NT2/D1 (cell line): ENCODE results near the gene CNPY2.

ENCODE experiments used
- DNase-seq: peaks from one replicate; pipeline ENCODE4 v3.0.0-alpha.2; 2011; ENCODE audit warnings: low read depth, low spot score
- H3K27me3 ChIP-seq: 2 replicates; pipeline ENCODE4 v1.6.0; 2011; ENCODE audit warnings: mild to moderate bottlenecking; ENCODE audit not compliant: insufficient read length, insufficient read depth
- H3K36me3 ChIP-seq: 2 replicates; pipeline ENCODE4 v1.6.1; 2011; ENCODE audit warnings: mild to moderate bottlenecking, low read length, mixed read lengths; ENCODE audit not compliant: insufficient read depth, insufficient read length
- H3K4me1 ChIP-seq: 2 replicates; pipeline ENCODE4 v1.5.1; 2011; ENCODE audit not compliant: insufficient read depth, insufficient read length
- H3K4me3 ChIP-seq: 2 replicates; pipeline ENCODE4 v1.5.1; 2011; ENCODE audit warnings: low read depth; ENCODE audit not compliant: insufficient read length
- H3K9ac ChIP-seq: 2 replicates; pipeline ENCODE4 v1.6.0; 2011; ENCODE audit warnings: low read depth; ENCODE audit not compliant: insufficient read length
- H3K9me3 ChIP-seq: 2 replicates; pipeline ENCODE4 v1.5.1; 2011; ENCODE audit warnings: mild to moderate bottlenecking, low read length; ENCODE audit not compliant: insufficient read depth
- SUZ12 ChIP-seq: IDR thresholded peaks from 2 replicates; pipeline ENCODE4 v1.6.1; 2011; ENCODE audit not compliant: insufficient read length, insufficient read depth; ENCODE audit errors: extremely low read depth
- YY1 ChIP-seq: IDR thresholded peaks from 2 replicates; pipeline ENCODE4 v1.6.1; 2011; ENCODE audit not compliant: insufficient read length, insufficient read depth
- ZNF274 ChIP-seq: IDR thresholded peaks from 2 replicates; pipeline ENCODE4 v1.6.1; 2011; ENCODE audit warnings: mild to moderate bottlenecking, low read depth, low read length

CNPY2 gene

GRCh38 chr12:56311003-56311402, 4.8 kb downstream of the CNPY2 start:
- no peak for DNase-seq
- no peaks in the 10 kb centered on the region for H3K4me1 ChIP-seq
- H3K9me3 ChIP-seq: no peaks in the 10 kb centered on the region
- H3K4me3 ChIP-seq: no peak overlapping the region
- H3K27me3 ChIP-seq: no peaks in the 10 kb centered on the region
- TF ChIP-seq YY1 (no peak), SUZ12 (no peak), ZNF274 (no peak)
- peaks cover 74% of the 10 kb centered on the region for H3K36me3 ChIP-seq
- H3K9ac ChIP-seq: no peak overlapping the region

- Histone ChIP-seq H3K9ac (no peak overlapping the region), H3K27me3 (no peaks in the 10 kb centered on the region), H3K4me3 (no peak overlapping the region), H3K4me1 (no peaks in the 10 kb centered on the region), H3K36me3 (peaks cover 84% of the 10 kb centered on the region), H3K9me3 (no peaks in the 10 kb centered on the region)
- no peak for DNase-seq
- no peak for TF ChIP-seq ZNF274
- TF ChIP-seq YY1: no peak
- TF ChIP-seq SUZ12: no peak
These were observed 7.1 kb downstream of the CNPY2 start for GRCh38 chr12:56308714-56309113.

- H3K27me3 ChIP-seq: no peaks in the 10 kb centered on the region
- no peak overlapping the region for H3K9ac ChIP-seq
- H3K4me3 ChIP-seq: no peak overlapping the region
- TF ChIP-seq ZNF274 (no peak), SUZ12 (no peak), YY1 (no peak)
- peaks cover 84% of the 10 kb centered on the region for H3K36me3 ChIP-seq
- DNase-seq: no peak
- H3K4me1 ChIP-seq: no peaks in the 10 kb centered on the region
- no peaks in the 10 kb centered on the region for H3K9me3 ChIP-seq
These were observed 8.4 kb downstream of the CNPY2 start for GRCh38 chr12:56307221-56307965.

GRCh38 chr12:56304872-56305590, 10.8 kb downstream of the CNPY2 start:
- no peaks in the 10 kb centered on the region for H3K9me3 ChIP-seq
- no peak for DNase-seq
- no peak for TF ChIP-seq YY1
- no peak for TF ChIP-seq SUZ12
- no peak for TF ChIP-seq ZNF274
- H3K36me3 ChIP-seq: peaks cover 81% of the 10 kb centered on the region
- no peaks in the 10 kb centered on the region for H3K27me3 ChIP-seq
- H3K4me3 ChIP-seq: no peak overlapping the region
- H3K4me1 ChIP-seq: peaks cover 2% of the 10 kb centered on the region
- no peak overlapping the region for H3K9ac ChIP-seq

- H3K36me3 ChIP-seq: peaks cover 75% of the 10 kb centered on the region
- H3K9ac ChIP-seq: no peak overlapping the region
- peaks cover 2% of the 10 kb centered on the region for H3K4me1 ChIP-seq
- H3K9me3 ChIP-seq: no peaks in the 10 kb centered on the region
- no peaks in the 10 kb centered on the region for H3K27me3 ChIP-seq
- no peak for DNase-seq
- H3K4me3 ChIP-seq: no peak overlapping the region
- no peak for TF ChIP-seq SUZ12
These were observed 11.5 kb downstream of the CNPY2 start for GRCh38 chr12:56304276-56304675.

GRCh38 chr12:56300644-56301464, 14.9 kb downstream of the CNPY2 start:
- DNase-seq: no peak
- no peaks in the 10 kb centered on the region for H3K27me3 ChIP-seq
- no peak overlapping the region for H3K9ac ChIP-seq
- H3K36me3 ChIP-seq: peaks cover 75% of the 10 kb centered on the region
- no peak for TF ChIP-seq SUZ12
- no peak for TF ChIP-seq ZNF274
- no peak for TF ChIP-seq YY1
- peaks cover 2% of the 10 kb centered on the region for H3K4me1 ChIP-seq
- no peaks in the 10 kb centered on the region for H3K9me3 ChIP-seq
- peak overlapping the region; percentile 21 for H3K4me3 ChIP-seq
